HG03460 (cell line): ENCODE measurements around the gene TEX2.

Source experiments
- ATAC-seq: cut with Tn5 transposase; IDR thresholded peaks from one replicate; pipeline ENCODE4 v1.9.1; 2021; ENCODE audit not compliant: unreplicated experiment

Gene TEX2

GRCh38 chr17:64269687-64270649, 6.9 kb upstream of the TEX2 start:
- no peak for ATAC-seq

DNA sequence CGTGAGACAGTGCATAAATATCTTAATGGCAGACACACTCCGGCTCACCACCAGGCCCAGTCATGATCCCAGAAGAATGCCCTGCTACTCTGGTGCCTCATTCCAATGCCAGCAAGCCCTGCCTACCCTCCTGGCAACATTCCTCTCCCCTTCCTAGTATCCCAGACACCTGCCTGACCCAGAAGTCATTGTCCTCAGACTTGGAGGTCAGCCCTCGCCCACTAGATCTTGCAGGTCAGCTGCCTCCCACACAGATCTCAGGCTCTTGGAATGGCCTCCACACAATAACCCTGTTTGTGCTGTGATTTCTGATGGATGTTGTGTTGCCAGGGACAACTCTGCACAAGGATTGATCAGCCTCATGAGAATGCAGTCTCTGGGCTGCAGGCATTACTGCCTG, 1.8 kb upstream of the TEX2 start:
- ATAC-seq, result no peak

GRCh38 chr17:64262198-64262999, 661 bp downstream of the TEX2 start:
- ATAC-seq, result peak; percentile 30

DNA sequence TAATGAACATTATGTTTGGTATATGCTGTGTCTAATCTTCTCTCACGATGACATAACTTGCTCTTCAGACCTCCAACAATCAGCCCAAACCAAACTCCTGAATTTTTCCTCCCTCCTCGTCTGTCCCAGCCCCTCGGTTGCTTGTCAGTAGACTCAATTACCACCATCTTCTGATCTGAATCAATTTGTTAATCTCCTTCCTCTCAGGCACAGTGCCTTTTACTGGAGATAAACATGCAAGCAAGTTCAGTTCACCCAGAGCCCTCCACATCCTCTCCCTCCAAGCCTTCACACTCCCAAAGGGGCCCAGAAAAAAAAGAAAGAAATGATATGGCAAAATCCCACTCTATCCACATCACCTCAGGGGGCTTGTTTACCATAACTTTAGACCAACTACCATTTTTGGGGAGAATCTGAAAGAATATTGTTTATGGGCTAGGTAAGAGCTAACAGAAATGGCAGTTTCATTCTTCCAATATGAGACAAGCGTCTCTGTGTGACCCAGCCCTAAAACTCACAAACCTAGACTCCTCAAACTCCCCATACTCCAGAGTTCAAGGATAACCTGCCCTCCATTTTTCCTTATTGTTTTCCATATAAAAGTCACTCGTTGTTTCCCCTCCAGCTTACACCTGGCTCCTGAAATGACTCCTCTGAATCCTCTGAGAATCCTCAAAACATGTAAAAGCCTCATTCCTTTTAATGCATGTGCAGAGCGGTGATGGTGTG, 1.5 kb downstream of the TEX2 start:
- ATAC-seq, result no peak

GRCh38 chr17:64260886-64261285, 2.2 kb downstream of the TEX2 start:
- ATAC-seq, result no peak

DNA sequence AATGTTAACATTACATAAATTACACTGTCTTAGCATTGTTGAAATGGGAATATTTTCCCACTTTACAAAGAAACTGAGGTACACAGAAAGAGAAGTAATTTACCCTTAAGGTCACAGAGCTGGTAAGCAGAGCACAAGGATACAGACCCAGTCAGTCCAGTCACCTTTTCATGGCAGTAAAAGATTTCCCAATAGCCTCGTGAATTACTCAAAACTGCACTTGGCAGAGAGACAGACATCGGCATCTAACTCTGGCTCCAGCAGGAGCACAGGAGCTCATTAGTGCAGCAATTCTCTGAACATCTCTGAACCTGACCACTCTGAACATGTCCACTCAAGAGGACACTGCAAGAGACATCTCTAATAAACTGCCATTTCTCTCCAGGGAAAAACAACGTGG, 3.1 kb downstream of the TEX2 start:
- ATAC-seq, result no peak

GRCh38 chr17:64259426-64259825, 3.6 kb downstream of the TEX2 start:
- ATAC-seq, result no peak

- ATAC-seq, result no peak
Observed at GRCh38 chr17:64256913-64257807, 5.9 kb downstream of the TEX2 start.

- ATAC-seq, result no peak
Observed at GRCh38 chr17:64255764-64256163, 7.3 kb downstream of the TEX2 start.

DNA sequence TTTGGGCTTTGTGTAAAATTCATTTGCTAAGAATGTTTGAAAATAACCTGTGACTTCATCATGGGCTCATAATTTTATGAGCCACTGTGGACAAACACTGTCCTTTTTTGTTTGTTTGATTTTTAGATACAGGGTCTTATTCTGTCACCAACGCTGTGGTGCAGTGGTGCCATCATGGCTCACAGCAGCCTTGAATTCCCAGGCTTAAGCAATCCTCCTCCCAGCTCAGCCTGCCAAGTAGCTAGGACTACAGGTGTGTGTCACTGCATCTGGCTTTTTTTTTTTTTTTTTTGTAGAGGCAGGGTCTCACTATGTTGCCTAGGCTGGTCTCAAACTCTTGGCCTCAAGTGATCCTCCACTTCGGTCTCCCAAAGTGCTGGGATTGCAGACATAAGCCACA, 8.3 kb downstream of the TEX2 start:
- ATAC-seq, result no peak

- ATAC-seq, result no peak
Observed at GRCh38 chr17:64253470-64253869, 9.6 kb downstream of the TEX2 start.

- ATAC-seq, result no peak
Observed at GRCh38 chr17:64252831-64253230, 10.2 kb downstream of the TEX2 start.

GRCh38 chr17:64250233-64250835, 12.7 kb downstream of the TEX2 start:
- ATAC-seq, result no peak

DNA sequence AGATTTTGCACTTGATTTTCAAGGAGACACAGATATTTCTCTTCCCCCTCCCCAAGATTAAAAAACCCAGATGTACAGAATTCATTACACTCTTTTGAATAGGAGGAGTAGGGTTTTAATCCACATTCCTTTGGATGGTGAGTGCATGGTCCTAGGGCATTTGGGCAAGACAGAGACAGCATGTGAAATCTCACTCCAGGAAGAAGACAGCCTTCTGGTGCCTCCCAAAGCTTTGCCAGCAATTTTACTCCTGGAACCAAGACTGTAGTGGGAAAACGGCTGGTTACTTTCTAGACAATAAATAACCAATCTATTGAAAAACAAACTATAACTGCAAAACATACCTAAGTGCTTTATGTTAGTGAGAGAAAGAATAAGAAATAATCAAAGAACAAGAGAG, 15.2 kb downstream of the TEX2 start:
- ATAC-seq, result no peak

GRCh38 chr17:64245218-64246145, 17.6 kb downstream of the TEX2 start:
- no peak for ATAC-seq

- no peak for ATAC-seq
Observed at GRCh38 chr17:64244165-64244564, 18.9 kb downstream of the TEX2 start.

- no peak for ATAC-seq
Observed at GRCh38 chr17:64243340-64243739, 19.7 kb downstream of the TEX2 start.

DNA sequence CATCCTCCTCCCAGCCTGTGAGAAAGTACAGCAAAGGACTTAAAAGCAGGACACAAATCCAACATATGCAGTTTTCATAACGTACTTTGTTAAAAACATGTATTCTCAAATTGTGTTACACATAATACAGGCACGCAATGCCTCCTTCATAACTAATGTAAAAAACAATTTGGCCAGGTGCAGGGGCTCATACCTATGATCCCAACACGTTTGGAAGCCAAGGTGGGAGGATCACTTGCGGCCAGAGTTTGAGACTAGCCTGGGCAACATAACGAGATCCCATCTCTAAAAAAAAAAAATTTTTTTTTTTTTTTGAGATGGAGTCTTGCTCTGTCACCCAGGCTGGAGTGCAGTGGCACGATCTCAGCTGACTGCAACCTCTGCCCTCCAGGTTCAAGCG, 20.4 kb downstream of the TEX2 start:
- ATAC-seq, result no peak
